Measurements from ENCODE around the gene CDCA5.

The CDCA5 gene

GRCh38 chr11:65083834-65084597 is at the start of gene CDCA5, which contains the start of gene ZFPL1:
CDCA5 (minus strand) TSS chr11:65084040; CDS start chr11:65083978, 62 bp downstream.
ZFPL1 (plus strand) TSS chr11:65084222; CDS start chr11:65084699, 477 bp downstream.
- DNase-seq = peak; percentile 87 to 92

GRCh38 chr11:65132988-65133700 is 49.3 kb upstream of the CDCA5 start:
- DNase-seq = no peak

- no peak for DNase-seq
Observed at GRCh38 chr11:65132238-65132987, 48.6 kb upstream of the CDCA5 start.

- DNase-seq = no peak
Observed at GRCh38 chr11:65131895-65132237, 48.0 kb upstream of the CDCA5 start.

GRCh38 chr11:65131417-65131776 is 47.6 kb upstream of the CDCA5 start:
- DNase-seq = no peak

GRCh38 chr11:65130631-65131416 is 47.0 kb upstream of the CDCA5 start:
- no peak for DNase-seq

GRCh38 chr11:65129649-65130441 is 46.0 kb upstream of the CDCA5 start:
- DNase-seq = no peak

GRCh38 chr11:65128182-65129145 is 44.6 kb upstream of the CDCA5 start:
- DNase-seq = no peak

GRCh38 chr11:65127473-65128181 is 43.8 kb upstream of the CDCA5 start:
- no peak for DNase-seq

GRCh38 chr11:65126624-65127274 is 42.9 kb upstream of the CDCA5 start:
- DNase-seq = no peak

- no peak for DNase-seq
Observed at GRCh38 chr11:65125197-65126056, 41.6 kb upstream of the CDCA5 start.

GRCh38 chr11:65124480-65125196 is 40.8 kb upstream of the CDCA5 start:
- no peak for DNase-seq

- DNase-seq = peak; percentile 90 to 95
Observed at GRCh38 chr11:65121865-65122696, 38.2 kb upstream of the CDCA5 start, which contains the start of the genes FAU and MRPL49. FAU (minus strand) TSS chr11:65122134; CDS start chr11:65121813, 321 bp downstream. MRPL49 (plus strand) TSS chr11:65122321; CDS start chr11:65122347, 26 bp downstream.

GRCh38 chr11:65121447-65121864 is 37.6 kb upstream of the CDCA5 start:
- DNase-seq = no peak

- DNase-seq = no peak
Observed at GRCh38 chr11:65120831-65121230, 37.0 kb upstream of the CDCA5 start.

GRCh38 chr11:65119670-65119995 is 35.8 kb upstream of the CDCA5 start:
- no peak for DNase-seq

Data from NCI-H524 (cell line).